ENCODE data around the gene PLXNA4. TPM values are rescaled to one million over a fixed set of nuclear protein-coding genes. Genes with fewer than 3 reads are reported as not detected.

The PLXNA4 gene
- total RNA-seq, 1 experiment from 2014 or later, result 1.0 TPM

DNA sequence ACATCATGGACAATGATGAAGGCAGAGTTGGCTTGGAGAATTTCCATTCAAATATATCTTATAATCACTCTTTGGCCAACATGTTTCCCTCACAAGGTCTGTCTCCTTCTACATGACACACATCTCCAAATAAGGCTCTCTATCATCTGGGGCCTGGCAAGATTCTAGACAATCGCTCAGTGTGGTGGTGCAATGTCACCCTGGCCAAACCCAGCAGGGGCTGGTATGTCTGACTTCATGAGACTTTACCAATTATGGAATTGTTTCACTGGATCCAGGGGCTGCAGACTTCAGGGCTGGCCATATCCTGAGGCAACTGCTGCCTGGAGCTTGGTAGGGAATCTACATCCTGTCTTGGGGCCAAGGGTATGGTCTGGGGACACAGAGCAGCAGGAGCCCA lies 319.0 kb downstream of the PLXNA4 start:
- Histone ChIP-seq H2AFZ (no peak overlapping the region), H3K36me3 (ENCODE audit: low read depth) (no peaks in the 10 kb centered on the region), H3K79me2 (ENCODE audit: low read depth) (no peaks in the 10 kb centered on the region), H3K4me3 (no peak overlapping the region), H4K20me1 (ENCODE audit: insufficient read depth) (no peaks in the 10 kb centered on the region), H3K9me2 (ENCODE audit: insufficient read depth) (no peaks in the 10 kb centered on the region), H3K9me3 (ENCODE audit: insufficient read depth, low read depth) (no peaks in the 10 kb centered on the region), H3K4me2 (no peak overlapping the region), H3F3A (ENCODE audit: insufficient read depth, low read depth) (no peaks in the 10 kb centered on the region), H3K27ac (no peak overlapping the region), H3K4me1 (replicated peaks; ENCODE audit: insufficient read depth) (no peaks in the 10 kb centered on the region), H3K27me3 (ENCODE audit: insufficient read depth, low read depth) (peaks cover 92% of the 10 kb centered on the region)
- DNase-seq, result no peak
- intact Hi-C loops (cut with micrococcal nuclease; ENCODE audit: unreplicated experiment), result loop anchor here (10.0 kb wide), 1 partner anchor 402 kb away; no protein-coding TSS in a partner anchor
- no TSS peak for BruUV-seq (replicated peaks)
- TF ChIP-seq, protein P1, sequence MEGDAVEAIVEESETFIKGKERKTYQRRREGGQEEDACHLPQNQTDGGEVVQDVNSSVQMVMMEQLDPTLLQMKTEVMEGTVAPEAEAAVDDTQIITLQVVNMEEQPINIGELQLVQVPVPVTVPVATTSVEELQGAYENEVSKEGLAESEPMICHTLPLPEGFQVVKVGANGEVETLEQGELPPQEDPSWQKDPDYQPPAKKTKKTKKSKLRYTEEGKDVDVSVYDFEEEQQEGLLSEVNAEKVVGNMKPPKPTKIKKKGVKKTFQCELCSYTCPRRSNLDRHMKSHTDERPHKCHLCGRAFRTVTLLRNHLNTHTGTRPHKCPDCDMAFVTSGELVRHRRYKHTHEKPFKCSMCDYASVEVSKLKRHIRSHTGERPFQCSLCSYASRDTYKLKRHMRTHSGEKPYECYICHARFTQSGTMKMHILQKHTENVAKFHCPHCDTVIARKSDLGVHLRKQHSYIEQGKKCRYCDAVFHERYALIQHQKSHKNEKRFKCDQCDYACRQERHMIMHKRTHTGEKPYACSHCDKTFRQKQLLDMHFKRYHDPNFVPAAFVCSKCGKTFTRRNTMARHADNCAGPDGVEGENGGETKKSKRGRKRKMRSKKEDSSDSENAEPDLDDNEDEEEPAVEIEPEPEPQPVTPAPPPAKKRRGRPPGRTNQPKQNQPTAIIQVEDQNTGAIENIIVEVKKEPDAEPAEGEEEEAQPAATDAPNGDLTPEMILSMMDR (conservative IDR thresholded peaks at IDR 0.05), result no peak
- no peak for TF ChIP-seq EZH2 (IDR thresholded peaks at IDR 0.05; ENCODE audit: low read depth)
- ChIA-PET POLR2A (ENCODE audit: unreplicated experiment) (no interaction called here), CTCF (no interaction called here)

DNA sequence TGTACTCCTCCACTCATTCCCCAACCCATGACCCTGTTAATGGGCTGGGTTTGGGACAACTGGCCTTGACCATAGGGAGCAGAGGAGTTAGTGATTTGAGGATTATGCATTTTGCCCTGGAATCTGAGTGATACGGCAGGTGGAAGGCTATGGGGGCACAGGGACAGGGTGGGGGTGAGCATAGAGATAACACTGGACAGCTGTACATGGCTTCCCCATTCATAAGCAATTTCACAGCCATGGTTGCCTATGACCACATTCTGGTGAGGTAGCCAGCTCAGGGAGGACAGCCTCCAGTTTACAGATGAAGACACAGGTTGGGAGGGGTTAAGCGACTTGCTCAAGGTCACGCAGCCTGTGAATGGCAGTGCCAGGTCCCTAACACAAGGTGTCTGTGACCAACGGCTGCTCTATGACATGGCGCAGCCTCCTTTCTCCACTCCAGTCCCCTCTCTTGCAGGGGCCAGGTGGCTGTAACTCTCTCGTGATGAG lies 319.5 kb downstream of the PLXNA4 start:
- no peak overlapping the region for H2AFZ ChIP-seq
- H3F3A ChIP-seq (ENCODE audit: insufficient read depth, low read depth), result no peaks in the 10 kb centered on the region
- H3K4me3 ChIP-seq, result no peak overlapping the region
- H3K4me2 ChIP-seq, result no peak overlapping the region
- no peaks in the 10 kb centered on the region for H3K79me2 ChIP-seq (ENCODE audit: low read depth)
- no TSS peak for BruUV-seq (replicated peaks)
- H4K20me1 ChIP-seq (ENCODE audit: insufficient read depth), result no peaks in the 10 kb centered on the region
- H3K36me3 ChIP-seq (ENCODE audit: low read depth), result no peaks in the 10 kb centered on the region
- TF ChIP-seq EZH2 (IDR thresholded peaks at IDR 0.05; ENCODE audit: low read depth), result no peak
- TF ChIP-seq, protein P1 (conservative IDR thresholded peaks at IDR 0.05), result no peak
- POLR2A ChIA-PET (ENCODE audit: unreplicated experiment), result no interaction called here
- H3K9me3 ChIP-seq (ENCODE audit: insufficient read depth, low read depth), result no peaks in the 10 kb centered on the region
- no peaks in the 10 kb centered on the region for H3K4me1 ChIP-seq (replicated peaks; ENCODE audit: insufficient read depth)
- intact Hi-C loops (cut with micrococcal nuclease; ENCODE audit: unreplicated experiment), result loop anchor here (10.0 kb wide), 1 partner anchor 402 kb away; no protein-coding TSS in a partner anchor
- H3K27ac ChIP-seq, result no peak overlapping the region
- no peak for DNase-seq
- CTCF ChIA-PET, result no interaction called here
- peaks cover 87% of the 10 kb centered on the region for H3K27me3 ChIP-seq (ENCODE audit: insufficient read depth, low read depth)
- no peaks in the 10 kb centered on the region for H3K9me2 ChIP-seq (ENCODE audit: insufficient read depth)

DNA sequence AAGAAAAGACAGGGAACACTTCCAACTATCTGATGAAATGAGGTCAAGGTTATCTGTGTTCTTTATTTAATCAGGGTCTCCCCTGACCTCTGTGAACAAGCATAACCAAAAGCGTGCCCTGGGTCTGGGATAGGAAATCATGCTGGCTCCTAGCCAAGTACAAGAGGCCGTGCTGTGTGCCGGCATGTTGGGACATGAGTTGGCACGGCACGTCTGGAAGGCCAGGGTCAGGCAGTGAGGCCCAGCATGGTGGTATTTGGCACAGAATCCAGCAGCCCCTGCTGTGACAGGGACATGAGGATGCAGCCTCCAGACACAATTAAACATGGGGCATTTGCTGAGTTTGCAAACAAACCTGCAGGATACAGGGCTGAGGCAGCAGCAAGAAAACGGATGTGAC lies 320.4 kb downstream of the PLXNA4 start:
- H3F3A ChIP-seq (ENCODE audit: insufficient read depth, low read depth), result no peaks in the 10 kb centered on the region
- DNase-seq, result no peak
- H3K4me3 ChIP-seq, result no peak overlapping the region
- TF ChIP-seq EZH2 (IDR thresholded peaks at IDR 0.05; ENCODE audit: low read depth), result no peak
- TF ChIP-seq, protein P1 (conservative IDR thresholded peaks at IDR 0.05), result no peak
- CTCF ChIA-PET, result no interaction called here
- peaks cover 79% of the 10 kb centered on the region for H3K27me3 ChIP-seq (ENCODE audit: insufficient read depth, low read depth)
- H3K36me3 ChIP-seq (ENCODE audit: low read depth), result no peaks in the 10 kb centered on the region
- intact Hi-C loops (cut with micrococcal nuclease; ENCODE audit: unreplicated experiment), result loop anchor here (10.0 kb wide), 1 partner anchor 401 kb away; no protein-coding TSS in a partner anchor
- no peaks in the 10 kb centered on the region for H3K4me1 ChIP-seq (replicated peaks; ENCODE audit: insufficient read depth)
- no peaks in the 10 kb centered on the region for H3K9me3 ChIP-seq (ENCODE audit: insufficient read depth, low read depth)
- no peaks in the 10 kb centered on the region for H4K20me1 ChIP-seq (ENCODE audit: insufficient read depth)
- no peak overlapping the region for H2AFZ ChIP-seq
- H3K27ac ChIP-seq, result no peak overlapping the region
- no peak overlapping the region for H3K4me2 ChIP-seq
- no TSS peak for BruUV-seq (replicated peaks)
- H3K9me2 ChIP-seq (ENCODE audit: insufficient read depth), result no peaks in the 10 kb centered on the region
- POLR2A ChIA-PET (ENCODE audit: unreplicated experiment), result no interaction called here
- H3K79me2 ChIP-seq (ENCODE audit: low read depth), result no peaks in the 10 kb centered on the region

Measured in PC-9 (cell line).